GM12864 (cell line): ENCODE measurements around the gene ZEB2.
A peak's percentile ranks its signal among the peaks of the same experiment; 100 is the strongest.

Experiments used
- DNase-seq: peaks from one replicate; pipeline ENCODE4 v3.0.0-alpha.2; 2011; ENCODE audit warnings: low read depth
- H3K4me3 ChIP-seq: 2 replicates; pipeline ENCODE4 v1.5.1; 2011; ENCODE audit warnings: mild to moderate bottlenecking, low read depth, low read length, control low read depth
- CTCF ChIP-seq: IDR thresholded peaks from 2 replicates; pipeline ENCODE4 v1.5.1; 2011; ENCODE audit warnings: low read depth, mild to moderate bottlenecking, moderate library complexity, low read length, control low read depth, inconsistent platforms; ENCODE audit errors: missing control alignments

ZEB2 gene

GRCh38 chr2:144454466-144455287, 65.2 kb downstream of the ZEB2 start:
- no peak for DNase-seq
- no peak overlapping the region for H3K4me3 ChIP-seq
- TF ChIP-seq CTCF: no peak

GRCh38 chr2:144453486-144454158, 66.3 kb downstream of the ZEB2 start:
- H3K4me3 ChIP-seq: no peak overlapping the region
- TF ChIP-seq CTCF: no peak
- DNase-seq: no peak

GRCh38 chr2:144452989-144453336, 67.0 kb downstream of the ZEB2 start:
- DNase-seq: no peak
- TF ChIP-seq CTCF: no peak
- no peak overlapping the region for H3K4me3 ChIP-seq

- no peak for DNase-seq
- TF ChIP-seq CTCF: no peak
- H3K4me3 ChIP-seq: no peak overlapping the region
Measured at GRCh38 chr2:144452169-144452988, 67.5 kb downstream of the ZEB2 start.

GRCh38 chr2:144451443-144451842, 68.5 kb downstream of the ZEB2 start:
- no peak for DNase-seq
- TF ChIP-seq CTCF: no peak
- H3K4me3 ChIP-seq: no peak overlapping the region

GRCh38 chr2:144449028-144449406, 70.9 kb downstream of the ZEB2 start:
- TF ChIP-seq CTCF: peak; percentile 44
- peak overlapping the region; percentile 24 for H3K4me3 ChIP-seq
- no peak for DNase-seq
